HEK293 (cell line): Measurements from ENCODE around the gene MYO18B.

Source experiments
- CTCF ChIP-seq: fragments of 450-650 bp; formaldehyde crosslinking; IDR thresholded peaks from 2 replicates; pipeline ENCODE4 v1.5.1; 2016; ENCODE audit warnings: missing biosample characterization, missing genetic modification characterization
- ELK4 ChIP-seq: IDR thresholded peaks from 2 replicates; pipeline ENCODE4 v1.6.1; 2011; ENCODE audit warnings: mild to moderate bottlenecking, low read depth, low read length, borderline replicate concordance
- REST ChIP-seq: fragments of 450-650 bp; formaldehyde crosslinking; IDR thresholded peaks from 2 replicates; pipeline ENCODE4 v1.5.1; 2016; ENCODE audit warnings: missing biosample characterization, missing genetic modification characterization
- YY1 ChIP-seq: fragments of 450-650 bp; formaldehyde crosslinking; IDR thresholded peaks from 2 replicates; pipeline ENCODE4 v1.5.1; 2018; ENCODE audit warnings: missing biosample characterization, missing genetic modification characterization
- ZBTB48 ChIP-seq: fragments of 450-650 bp; formaldehyde crosslinking; IDR thresholded peaks from 2 replicates; pipeline ENCODE4 v1.5.1; 2016; ENCODE audit warnings: missing biosample characterization, missing genetic modification characterization
- ZNF114 ChIP-seq: fragments of 450-650 bp; formaldehyde crosslinking; IDR thresholded peaks from 2 replicates; pipeline ENCODE4 v1.5.0; 2017; ENCODE audit warnings: missing biosample characterization, missing genetic modification characterization
- ZNF23 ChIP-seq: fragments of 450-650 bp; formaldehyde crosslinking; IDR thresholded peaks from 2 replicates; pipeline ENCODE4 v1.5.1; 2016; ENCODE audit warnings: missing biosample characterization, missing genetic modification characterization, borderline replicate concordance
- ZNF239 ChIP-seq: fragments of 450-650 bp; formaldehyde crosslinking; IDR thresholded peaks from 2 replicates; pipeline ENCODE4 v1.5.1; 2016; ENCODE audit warnings: missing biosample characterization, missing genetic modification characterization
- ZNF274 ChIP-seq, 2 experiments: fragments of 200-500 bp in 1 of 2; fragments of 450-650 bp in 1 of 2; sonication (Bioruptor generic) in 1 of 2; formaldehyde crosslinking in 1 of 2; IDR thresholded peaks; 2 replicates each; pipeline versions ENCODE4 v1.5.1 to v1.6.1; 2014 to 2016; ENCODE audit warnings: borderline replicate concordance in 1 of 2, inconsistent platforms in 1 of 2, low read length in 1 of 2, missing biosample characterization in 1 of 2, missing genetic modification characterization in 1 of 2
- ZNF280D ChIP-seq: fragments of 450-650 bp; formaldehyde crosslinking; IDR thresholded peaks from 2 replicates; pipeline ENCODE4 v1.5.1; 2016; ENCODE audit warnings: missing biosample characterization, missing genetic modification characterization
- ZNF639 ChIP-seq: fragments of 450-650 bp; formaldehyde crosslinking; IDR thresholded peaks from 2 replicates; pipeline ENCODE4 v1.5.1; 2016; ENCODE audit warnings: missing biosample characterization, missing genetic modification characterization
- ZNF76 ChIP-seq: fragments of 450-650 bp; formaldehyde crosslinking; IDR thresholded peaks from 2 replicates; pipeline ENCODE4; 2016; ENCODE audit warnings: low read depth, missing biosample characterization, missing genetic modification characterization, borderline replicate concordance
- ZSCAN4 ChIP-seq: fragments of 450-650 bp; formaldehyde crosslinking; IDR thresholded peaks from 2 replicates; pipeline ENCODE4 v1.5.1; 2017; ENCODE audit warnings: missing biosample characterization, missing genetic modification characterization

GRCh38 chr22:25976356-25976755 lies 234.4 kb downstream of the MYO18B start:
- TF ChIP-seq ZNF280D (no peak), CTCF (tag by site-specific recombination) (no peak), YY1 (tag by site-specific recombination) (no peak), ZNF239 (tag by site-specific recombination) (no peak), ZSCAN4 (tag by site-specific recombination) (no peak), ELK4 (no peak), ZNF639 (tag by site-specific recombination) (no peak), ZNF114 (no peak), ZNF23 (tag by site-specific recombination) (no peak), REST (tag by site-specific recombination) (no peak), ZNF274 (IDR thresholded peaks at IDR 0.05; ENCODE audit: low read length) (no peak), ZNF274 (tag by site-specific recombination; IDR thresholded peaks at IDR 0.05; ENCODE audit: borderline replicate concordance) (no peak), ZBTB48 (no peak), ZNF76 (no peak)
